GM18873 (cell line): ENCODE measurements around the gene SIPA1L3.

Experiments used
- ATAC-seq: cut with Tn5 transposase; IDR thresholded peaks from one replicate; pipeline ENCODE4 v1.9.1; 2021; ENCODE audit warnings: mild to moderate bottlenecking, moderate library complexity, moderate number of reproducible peaks; ENCODE audit not compliant: unreplicated experiment, low FRiP score

SIPA1L3 gene

DNA sequence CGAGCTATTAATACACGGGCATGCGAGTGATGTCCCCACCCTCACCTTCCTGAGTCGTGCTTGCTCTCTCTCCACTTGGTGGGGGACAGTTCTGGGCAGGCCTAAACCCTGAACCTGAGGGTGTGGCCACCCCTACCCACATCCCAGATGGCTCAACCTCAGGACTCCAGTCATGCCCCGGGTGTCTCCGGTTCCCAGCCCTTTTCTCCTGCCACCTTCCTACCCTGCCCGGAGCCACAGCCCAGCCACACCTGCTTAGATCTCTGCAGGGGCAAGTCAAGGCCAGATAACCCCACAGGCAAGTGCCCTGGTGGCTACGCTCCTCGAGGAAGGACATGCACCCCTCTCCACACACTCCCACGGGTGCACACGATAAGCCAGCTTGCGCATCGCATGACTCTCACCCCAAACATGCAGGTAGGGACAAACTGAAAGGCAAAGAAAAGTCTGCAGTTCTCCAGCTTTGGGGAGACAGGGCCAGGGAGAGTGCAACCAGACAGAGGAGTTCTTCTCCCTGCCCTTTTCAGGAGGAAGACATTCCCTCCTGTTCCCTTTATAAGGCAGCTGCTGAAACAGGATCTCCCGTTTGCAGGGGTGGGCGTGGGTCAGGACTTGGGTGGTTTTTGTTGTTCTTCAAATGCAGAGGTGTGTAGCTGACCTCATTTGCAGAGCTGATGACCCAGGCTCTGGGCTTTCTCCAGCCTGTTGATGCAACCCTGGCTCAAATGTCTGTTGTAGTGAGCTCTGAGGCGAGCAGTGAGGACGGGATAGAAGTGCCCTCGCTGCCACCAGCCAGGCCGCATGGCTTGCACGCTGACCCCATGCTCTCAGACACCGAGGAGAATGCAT lies 228.4 kb downstream of the SIPA1L3 start:
- no peak for ATAC-seq

DNA sequence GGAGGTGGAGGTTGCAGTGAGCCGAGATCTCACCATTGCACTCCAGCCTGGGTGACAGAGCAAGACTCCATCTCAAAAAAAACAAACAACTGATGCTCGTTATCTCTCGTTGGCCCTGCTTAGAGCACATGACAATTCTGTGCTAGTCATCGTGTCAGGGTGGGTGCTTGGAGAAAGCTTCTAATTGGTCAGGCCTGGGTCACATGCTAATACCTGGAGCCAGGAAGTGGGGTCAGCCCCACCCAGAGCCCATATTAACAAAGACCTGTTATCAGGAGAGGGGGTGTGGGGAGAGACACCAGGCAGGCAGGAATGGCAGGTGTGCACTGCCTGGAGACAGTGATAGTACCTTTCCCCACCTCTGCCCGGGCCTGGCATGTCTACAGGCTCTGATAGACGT lies 232.1 kb downstream of the SIPA1L3 start:
- ATAC-seq: no peak

- ATAC-seq: no peak
Measured at GRCh38 chr19:38141108-38141507, 234.1 kb downstream of the SIPA1L3 start.

DNA sequence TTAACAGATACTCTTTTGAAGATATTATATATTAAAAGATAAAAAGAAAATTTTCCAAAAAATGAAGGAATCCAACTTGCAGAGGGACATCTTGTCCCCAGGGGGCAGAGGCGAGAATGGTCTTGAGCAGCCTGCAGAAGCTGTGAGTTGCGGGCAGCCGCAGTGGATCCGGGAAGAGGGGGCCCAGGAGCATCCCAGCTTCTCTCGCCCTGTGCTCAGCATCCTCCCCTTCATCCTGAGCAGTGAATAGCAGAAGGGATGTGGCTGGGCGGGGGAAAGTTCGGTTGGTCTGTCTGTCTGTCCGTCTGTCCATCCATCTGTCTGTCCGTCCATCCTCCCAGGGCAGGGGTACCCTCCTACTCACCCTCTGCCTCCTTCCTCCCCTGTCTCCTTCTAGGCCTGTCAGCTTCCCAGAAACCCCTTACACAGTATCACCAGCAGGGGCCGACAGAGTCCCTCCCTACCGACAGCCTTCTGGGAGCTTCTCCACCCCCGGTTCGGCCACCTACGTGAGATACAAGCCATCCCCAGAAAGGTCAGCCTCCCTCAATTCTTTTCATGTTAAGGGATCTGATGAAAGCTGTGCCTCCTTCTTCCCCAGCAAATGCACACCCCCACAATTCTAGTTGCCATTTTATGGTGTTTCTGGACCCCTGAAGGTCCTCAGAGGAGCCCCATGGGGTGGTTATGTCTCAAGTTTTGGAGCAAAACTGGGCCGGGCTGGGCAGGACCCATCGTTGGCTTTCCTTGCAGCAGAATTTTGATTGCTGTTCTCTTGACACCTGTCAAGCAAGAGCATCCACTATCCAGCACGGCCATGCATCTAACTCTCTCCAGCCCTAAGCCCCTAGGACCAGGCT lies 235.4 kb downstream of the SIPA1L3 start:
- no peak for ATAC-seq

- ATAC-seq: no peak
Measured at GRCh38 chr19:38143847-38144246, 236.8 kb downstream of the SIPA1L3 start.

DNA sequence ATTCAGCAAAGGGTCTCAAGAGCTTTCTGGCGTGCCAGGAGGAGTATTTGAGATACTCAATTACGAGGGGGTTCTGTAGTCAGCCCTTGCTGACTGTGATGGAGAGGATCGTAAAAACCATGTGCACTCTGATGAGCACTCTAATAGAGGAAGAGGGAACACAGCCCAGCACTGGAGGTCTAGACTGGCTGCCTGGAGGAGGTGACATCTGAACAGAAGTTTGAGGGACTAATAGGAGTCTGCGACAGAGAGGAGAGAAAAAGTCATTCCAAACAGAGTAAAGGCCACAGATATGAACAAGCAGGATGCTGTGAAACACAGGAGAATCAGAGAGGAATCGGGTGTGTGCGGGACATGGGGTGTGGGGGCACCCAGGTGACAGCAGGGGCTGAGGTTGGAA lies 237.7 kb downstream of the SIPA1L3 start:
- no peak for ATAC-seq

- ATAC-seq: no peak
Measured at GRCh38 chr19:38145623-38146022, 238.6 kb downstream of the SIPA1L3 start.

- no peak for ATAC-seq
Measured at GRCh38 chr19:38148337-38148736, 241.3 kb downstream of the SIPA1L3 start.

DNA sequence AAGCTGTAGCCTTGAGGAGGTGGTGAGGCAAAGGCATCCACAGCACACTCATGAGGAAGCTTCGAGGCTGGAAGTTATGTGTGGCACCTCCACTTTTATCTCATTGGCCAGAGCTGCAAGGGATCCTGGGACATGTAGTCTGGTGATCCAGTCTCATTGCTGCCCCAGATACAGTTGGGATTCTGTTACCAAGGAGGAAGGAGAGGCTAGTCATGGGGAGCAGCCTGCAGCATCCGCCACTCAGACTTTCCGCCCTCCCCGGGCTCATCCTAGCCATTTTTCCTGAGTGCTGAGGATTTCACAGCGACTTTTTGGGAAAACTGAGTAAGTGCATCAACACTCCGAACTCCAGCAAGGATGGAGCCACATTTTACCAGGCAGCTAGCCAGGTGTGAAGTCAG lies 242.7 kb downstream of the SIPA1L3 start:
- ATAC-seq: no peak

GRCh38 chr19:38151242-38151641 lies 244.2 kb downstream of the SIPA1L3 start:
- no peak for ATAC-seq

GRCh38 chr19:38152461-38153379 lies 245.7 kb downstream of the SIPA1L3 start:
- no peak for ATAC-seq

GRCh38 chr19:38155453-38155852 lies 248.4 kb downstream of the SIPA1L3 start:
- ATAC-seq: no peak

- no peak for ATAC-seq
Measured at GRCh38 chr19:38158730-38159129, 251.7 kb downstream of the SIPA1L3 start.

- ATAC-seq: no peak
Measured at GRCh38 chr19:38162094-38162493, 255.1 kb downstream of the SIPA1L3 start.

GRCh38 chr19:38162632-38163031 lies 255.6 kb downstream of the SIPA1L3 start:
- no peak for ATAC-seq

DNA sequence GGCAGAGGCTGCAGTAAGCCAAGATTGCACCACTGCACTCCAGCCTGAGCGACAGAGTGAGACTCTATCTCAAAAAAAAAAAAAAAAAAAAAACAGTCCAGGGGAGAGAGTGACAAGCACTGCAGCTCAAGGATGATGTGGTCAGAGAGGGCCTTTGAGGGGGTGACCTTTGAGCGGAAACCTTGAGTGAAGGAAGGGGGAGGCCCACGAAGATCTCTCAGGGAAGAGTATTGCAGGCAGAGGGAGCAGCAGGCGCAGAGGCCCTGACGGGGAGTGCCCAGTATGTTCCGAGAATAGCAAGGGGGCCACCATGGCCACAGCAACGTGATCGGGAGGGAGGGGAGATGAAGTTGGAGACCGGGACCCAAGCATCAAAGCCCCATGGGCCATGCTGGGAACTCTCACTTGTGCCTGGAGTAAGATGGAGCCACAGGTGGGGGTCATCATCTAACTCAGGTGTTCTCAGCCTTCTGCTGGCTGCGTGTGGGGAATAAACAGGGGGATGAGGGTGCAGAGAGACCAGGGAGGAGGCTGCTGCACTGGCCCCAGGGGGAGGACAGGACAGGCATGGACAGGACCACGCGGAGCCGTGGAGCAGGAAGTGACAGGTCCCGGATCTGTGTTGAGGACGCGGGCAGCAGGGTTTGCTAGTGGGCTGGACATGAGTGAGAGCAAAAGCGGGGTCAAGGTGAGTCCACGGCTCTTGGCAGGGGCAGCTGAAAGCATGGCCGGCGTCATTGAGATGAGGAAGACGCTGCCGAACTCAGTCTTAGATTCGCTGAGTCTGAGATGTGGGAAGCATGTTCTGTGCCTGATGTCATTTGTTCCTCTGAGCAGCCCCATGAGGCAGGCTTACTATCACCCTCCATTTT lies 256.6 kb downstream of the SIPA1L3 start:
- ATAC-seq: no peak

- ATAC-seq: no peak
Measured at GRCh38 chr19:38164526-38164925, 257.5 kb downstream of the SIPA1L3 start.

DNA sequence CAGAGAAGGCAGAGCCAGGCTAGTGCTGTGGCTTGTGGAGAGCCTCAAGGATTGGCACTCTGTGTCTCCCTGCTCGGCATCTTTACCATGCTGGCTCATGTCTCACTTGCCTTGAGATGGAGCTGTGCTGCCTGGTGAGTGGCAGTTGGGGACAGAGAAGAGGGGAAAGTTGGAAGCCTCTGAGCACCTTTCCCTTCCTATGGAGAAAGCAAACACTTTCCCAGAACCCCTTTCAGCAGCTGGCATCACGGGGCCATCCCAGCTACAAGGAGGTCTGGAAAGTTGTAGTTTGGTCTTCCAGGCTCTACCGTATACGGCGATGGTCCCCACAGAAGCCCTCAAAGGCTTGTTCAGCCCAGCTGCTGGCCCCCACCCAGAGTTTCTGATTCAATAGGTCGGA lies 258.3 kb downstream of the SIPA1L3 start:
- ATAC-seq: no peak

DNA sequence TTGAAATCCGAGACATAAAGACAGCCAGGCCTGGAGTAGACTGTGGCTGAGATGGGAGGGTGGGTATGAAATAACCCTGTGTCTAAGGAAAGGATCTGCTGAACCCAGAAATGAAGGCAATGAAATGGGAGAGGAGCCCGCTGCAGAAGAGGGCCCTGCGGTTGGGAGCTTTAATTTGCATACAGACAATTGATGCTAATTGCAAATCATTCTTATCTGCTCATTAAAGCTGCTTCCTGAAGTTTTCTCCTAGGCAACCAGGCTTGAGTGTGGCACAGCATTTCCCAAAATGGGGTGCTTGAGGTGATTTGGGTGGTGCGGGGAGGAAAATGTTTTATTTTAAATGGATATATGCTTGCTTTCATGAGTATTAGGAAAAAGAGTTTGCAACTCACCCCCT lies 261.6 kb downstream of the SIPA1L3 start:
- no peak for ATAC-seq

- ATAC-seq: no peak
Measured at GRCh38 chr19:38170334-38170733, 263.3 kb downstream of the SIPA1L3 start.
